ENCODE data around the gene C16orf87.

DNA sequence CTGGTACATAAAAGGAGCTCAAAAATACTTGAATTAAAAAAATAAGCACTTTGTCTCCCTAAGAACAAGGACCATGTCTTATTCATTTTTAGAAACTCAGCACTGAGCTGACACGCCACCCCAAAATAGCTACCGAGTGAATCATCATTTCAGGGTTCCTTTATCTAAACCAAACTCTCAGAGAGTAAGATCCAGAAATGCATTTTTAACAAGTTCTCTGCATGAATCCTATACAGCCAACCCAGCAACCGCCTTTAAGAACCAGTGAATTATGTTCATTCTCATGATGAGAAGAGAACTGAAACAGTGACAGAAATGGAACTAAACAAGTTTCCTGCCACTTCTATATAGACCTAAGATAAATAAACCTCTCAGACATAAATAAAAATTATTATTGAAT is 8.7 kb downstream of the C16orf87 start:
- TF ChIP-seq, protein P1, sequence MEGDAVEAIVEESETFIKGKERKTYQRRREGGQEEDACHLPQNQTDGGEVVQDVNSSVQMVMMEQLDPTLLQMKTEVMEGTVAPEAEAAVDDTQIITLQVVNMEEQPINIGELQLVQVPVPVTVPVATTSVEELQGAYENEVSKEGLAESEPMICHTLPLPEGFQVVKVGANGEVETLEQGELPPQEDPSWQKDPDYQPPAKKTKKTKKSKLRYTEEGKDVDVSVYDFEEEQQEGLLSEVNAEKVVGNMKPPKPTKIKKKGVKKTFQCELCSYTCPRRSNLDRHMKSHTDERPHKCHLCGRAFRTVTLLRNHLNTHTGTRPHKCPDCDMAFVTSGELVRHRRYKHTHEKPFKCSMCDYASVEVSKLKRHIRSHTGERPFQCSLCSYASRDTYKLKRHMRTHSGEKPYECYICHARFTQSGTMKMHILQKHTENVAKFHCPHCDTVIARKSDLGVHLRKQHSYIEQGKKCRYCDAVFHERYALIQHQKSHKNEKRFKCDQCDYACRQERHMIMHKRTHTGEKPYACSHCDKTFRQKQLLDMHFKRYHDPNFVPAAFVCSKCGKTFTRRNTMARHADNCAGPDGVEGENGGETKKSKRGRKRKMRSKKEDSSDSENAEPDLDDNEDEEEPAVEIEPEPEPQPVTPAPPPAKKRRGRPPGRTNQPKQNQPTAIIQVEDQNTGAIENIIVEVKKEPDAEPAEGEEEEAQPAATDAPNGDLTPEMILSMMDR (optimal IDR thresholded peaks at IDR 0.05 in 1 of 3, IDR thresholded peaks at IDR 0.05 in 1 of 3, conservative IDR thresholded peaks at IDR 0.05 in 1 of 3; ENCODE audit: extremely low read depth in 1 of 3, insufficient read depth in 2 of 3, low read length in 3 of 3), result no peak
- no peak for TF ChIP-seq EZH2 (IDR thresholded peaks at IDR 0.05; ENCODE audit: low read length)
